Loucy (cell line): ENCODE measurements around the gene SLC6A5.

Experiments used
- CTCF ChIP-seq: fragments of 200-600 bp; sonication (generic); conservative IDR thresholded peaks from 2 replicates; pipeline ENCODE4 v1.5.1; 2014; ENCODE audit warnings: mild to moderate bottlenecking, antibody characterized with exemption, low read length
- EZH2phosphoT487 ChIP-seq: fragments of 200-600 bp; IDR thresholded peaks from 2 replicates; pipeline ENCODE4 v1.6.1; 2018; ENCODE audit warnings: antibody characterized with exemption, mild to moderate bottlenecking, moderate library complexity, borderline replicate concordance

GRCh38 chr11:20596205-20597153 is 2.9 kb upstream of the SLC6A5 start:
- no peak for TF ChIP-seq CTCF
- TF ChIP-seq EZH2phosphoT487 = no peak
